Ascending aorta (tissue), 2 donors: ENCODE measurements around the gene ITSN1. TPM values are rescaled to one million over a fixed set of nuclear protein-coding genes. Genes with fewer than 3 reads are reported as not detected.

ENCODE experiments used
- DNase-seq, 2 donors: peaks; one replicate each; pipeline ENCODE4 v3.0.0-alpha.2; 2019; ENCODE audit warnings: low spot score in 2 of 2
- H3K27ac ChIP-seq, 2 donors: fragments of 200-600 bp; sonication (generic); one replicate each; pipeline ENCODE4 v1.5.1; 2016 to 2017; ENCODE audit warnings: mild to moderate bottlenecking in 1 of 2
- H3K27me3 ChIP-seq: fragments of 200-600 bp; sonication (generic); one replicate; pipeline ENCODE4 v1.5.1; 2017
- H3K36me3 ChIP-seq, 2 donors: fragments of 200-600 bp; sonication (generic); one replicate each; pipeline ENCODE4 v1.5.1; 2016
- H3K4me1 ChIP-seq, 2 donors: fragments of 200-600 bp; sonication (generic); one replicate each; pipeline ENCODE4 v1.5.1; 2016 to 2017; ENCODE audit warnings: mild to moderate bottlenecking in 1 of 2
- H3K4me3 ChIP-seq, 2 donors: fragments of 200-600 bp; sonication (generic); one replicate each; pipeline ENCODE4 v1.5.1; 2016 to 2017; ENCODE audit warnings: mild to moderate bottlenecking in 1 of 2
- H3K9me3 ChIP-seq, 2 donors: fragments of 200-600 bp; sonication (generic); one replicate each; pipeline ENCODE4 v1.5.1; 2016
- CTCF ChIP-seq, 3 experiments: fragments of 200-600 bp in 2 of 3; fragments of 450-650 bp in 1 of 3; sonication (generic) in 2 of 3; IDR thresholded peaks; one replicate each; pipeline ENCODE4 v1.5.1; 2016 to 2019; ENCODE audit warnings: antibody characterized with exemption in 3 of 3, mild to moderate bottlenecking in 1 of 3, moderate library complexity in 1 of 3
- intact Hi-C: fragments of 100-400 bp; cut with DNase I; formaldehyde crosslinking; loops from one replicate; pipeline ENCODE4 v1.15.1; 2023
- total RNA-seq: library from RNA; depleted of rRNA; stranded (reverse); fragments of >200 nt; gene quantifications from one replicate; pipeline ENCODE4 v1.1.0, GENCODE V29; 2016

Gene ITSN1
- total RNA-seq, 1 donor from 2014 or later: 95.0 TPM

DNA sequence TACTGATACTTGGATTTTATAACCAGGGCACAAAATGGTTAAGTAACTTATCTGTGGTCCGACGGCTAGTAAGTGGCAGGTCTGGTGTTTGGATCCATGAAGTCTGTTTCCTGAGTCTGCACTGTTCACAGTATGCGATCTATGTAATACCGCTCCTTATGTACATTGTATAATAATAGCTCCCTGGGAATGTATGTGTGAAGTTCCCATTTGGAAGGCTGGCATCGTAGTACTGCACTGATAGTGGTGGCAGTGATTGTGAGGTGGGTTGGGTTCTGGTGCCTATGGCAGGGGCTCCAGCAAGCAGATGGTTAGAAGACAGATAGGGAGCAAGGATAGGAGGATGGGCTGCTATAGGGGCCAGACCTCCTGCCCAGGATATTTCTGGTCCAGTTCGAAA is 25.3 kb downstream of the ITSN1 start:
- no peak for TF ChIP-seq CTCF (IDR thresholded peaks at IDR 0.05)
- H3K36me3 ChIP-seq: no peaks in the 10 kb centered on the region
- no peak overlapping the region for H3K4me3 ChIP-seq
- no peak for DNase-seq
- no peak overlapping the region for H3K27ac ChIP-seq
- H3K4me1 ChIP-seq: no peaks in the 10 kb centered on the region
- no peaks in the 10 kb centered on the region for H3K27me3 ChIP-seq
- H3K9me3 ChIP-seq: no peaks in the 10 kb centered on the region
- intact Hi-C loops: no loop called here

DNA sequence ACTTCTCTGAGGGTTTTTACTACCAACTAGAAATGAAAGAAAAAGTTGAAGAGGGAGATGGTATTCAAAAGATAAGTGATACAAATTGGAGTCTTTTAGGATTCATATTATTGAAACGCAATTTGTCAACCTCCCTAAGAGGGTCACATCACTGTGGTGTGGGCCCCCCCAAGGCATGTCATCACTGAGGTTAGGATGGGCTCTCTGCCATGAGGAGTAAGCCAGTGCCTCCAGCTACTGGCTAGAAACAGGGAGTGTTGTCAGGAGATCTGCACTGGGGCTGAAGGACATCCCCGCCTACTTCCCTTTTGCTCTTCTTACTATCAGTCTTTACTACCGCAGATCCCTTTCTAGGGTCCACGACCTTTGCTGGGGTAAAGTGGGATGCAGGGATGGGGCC is 25.9 kb downstream of the ITSN1 start:
- Histone ChIP-seq H3K9me3 (no peaks in the 10 kb centered on the region), H3K4me1 (no peaks in the 10 kb centered on the region), H3K4me3 (no peak overlapping the region), H3K27me3 (no peaks in the 10 kb centered on the region), H3K27ac (no peak overlapping the region), H3K36me3 (no peaks in the 10 kb centered on the region)
- intact Hi-C loops: no loop called here
- no peak for TF ChIP-seq CTCF (IDR thresholded peaks at IDR 0.05)
- DNase-seq: no peak

- Histone ChIP-seq H3K36me3 (no peaks in the 10 kb centered on the region), H3K9me3 (no peaks in the 10 kb centered on the region), H3K27me3 (no peaks in the 10 kb centered on the region), H3K4me3 (no peak overlapping the region), H3K4me1 (no peaks in the 10 kb centered on the region), H3K27ac (no peak overlapping the region)
- no peak for DNase-seq
- no peak for TF ChIP-seq CTCF (IDR thresholded peaks at IDR 0.05)
- intact Hi-C loops: no loop called here
Measured at GRCh38 chr21:33668620-33669019, 26.3 kb downstream of the ITSN1 start.

DNA sequence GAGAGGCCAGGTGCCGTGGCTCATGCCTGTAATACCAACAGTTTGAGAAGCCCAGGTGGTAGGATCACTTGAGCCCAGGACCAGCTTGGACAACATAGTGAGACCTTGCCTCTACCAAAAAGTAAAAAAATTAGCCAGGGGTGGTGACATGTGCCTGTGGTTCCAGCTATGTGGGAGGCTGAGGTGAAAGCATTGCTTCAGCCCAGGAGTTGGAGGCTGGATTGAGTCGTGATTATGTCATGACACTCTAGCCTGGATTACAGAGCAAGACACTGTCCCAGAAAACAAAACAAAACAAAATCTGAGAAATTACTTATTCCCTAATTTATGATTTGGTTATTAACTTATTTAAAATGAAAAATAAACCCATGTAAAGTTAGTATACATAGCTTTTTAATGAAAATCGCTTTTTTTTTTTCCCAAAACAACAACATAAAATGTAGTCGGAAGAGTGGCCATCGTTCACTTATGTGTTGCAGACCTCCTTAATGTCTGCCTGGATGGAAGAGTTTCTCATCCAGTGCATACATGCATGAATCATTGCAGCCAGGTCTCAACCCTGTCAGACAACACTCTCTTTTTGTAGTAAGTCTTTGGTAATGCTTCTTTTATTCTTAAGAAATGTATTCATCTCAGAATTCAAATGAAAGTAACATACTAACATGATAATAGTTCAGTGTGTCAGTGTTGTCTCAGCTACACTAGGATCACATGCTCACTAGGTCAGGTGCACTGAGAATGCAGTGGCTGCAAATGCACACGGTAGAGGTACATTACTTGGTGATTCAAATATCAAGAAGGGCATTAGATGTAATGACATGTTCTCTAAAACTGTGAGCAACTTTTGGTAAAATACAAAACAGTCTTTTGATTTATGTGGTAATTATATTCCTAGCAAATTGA is 28.0 kb downstream of the ITSN1 start:
- Histone ChIP-seq H3K4me1 (no peaks in the 10 kb centered on the region), H3K27ac (no peak overlapping the region), H3K4me3 (no peak overlapping the region), H3K36me3 (no peaks in the 10 kb centered on the region), H3K27me3 (no peaks in the 10 kb centered on the region), H3K9me3 (no peaks in the 10 kb centered on the region)
- TF ChIP-seq CTCF (IDR thresholded peaks at IDR 0.05): no peak
- no peak for DNase-seq
- intact Hi-C loops: no loop called here

- Histone ChIP-seq H3K27me3 (no peaks in the 10 kb centered on the region), H3K4me3 (no peak overlapping the region), H3K9me3 (no peaks in the 10 kb centered on the region), H3K27ac (no peak overlapping the region), H3K36me3 (no peaks in the 10 kb centered on the region), H3K4me1 (no peaks in the 10 kb centered on the region)
- no peak for TF ChIP-seq CTCF (IDR thresholded peaks at IDR 0.05)
- intact Hi-C loops: no loop called here
- DNase-seq: no peak
Measured at GRCh38 chr21:33673473-33673872, 31.2 kb downstream of the ITSN1 start.
